ENCODE data around the gene RALGDS.

- TF ChIP-seq POLR2A (IDR thresholded peaks at IDR 0.05), result no peak
- TF ChIP-seq CTCF (IDR thresholded peaks at IDR 0.05 in 4 of 5, conservative IDR thresholded peaks at IDR 0.05 in 1 of 5), result no peak
Measured at GRCh38 chr9:133067006-133067405, 54.0 kb downstream of the RALGDS start.

Data from gastrocnemius medialis (tissue), 4 donors.